ENCODE results near the gene KIFC3.
A peak's percentile ranks its signal among the peaks of the same experiment; 100 is the strongest.
"Not testable (repeated sequence)": the region's sequence is repeated elsewhere in the genome, so short reads cannot be mapped to it uniquely, and the experiment has no call there.

Gene KIFC3

GRCh38 chr16:57825298-57826044 is 23.2 kb upstream of the KIFC3 start:
- DNase-seq = no peak

DNA sequence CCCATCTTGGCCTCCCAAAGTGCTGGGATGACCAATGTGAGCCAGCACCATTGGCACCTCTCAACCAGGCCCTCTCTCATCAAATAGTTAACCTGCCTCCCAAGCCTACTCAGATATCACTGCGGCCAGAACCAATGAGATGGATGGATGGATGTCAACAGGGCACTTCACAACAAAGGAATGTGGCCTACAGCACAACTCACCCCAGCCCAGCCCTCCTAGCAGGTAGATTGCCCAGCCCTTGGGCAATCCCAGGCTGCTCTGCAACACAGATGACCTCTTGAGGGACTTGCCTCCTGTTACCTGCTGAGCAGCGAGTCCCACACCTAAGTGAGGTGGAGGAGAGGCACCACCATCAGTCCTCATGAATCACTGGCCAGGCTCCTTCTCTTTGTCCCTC is 22.6 kb upstream of the KIFC3 start:
- DNase-seq = peak; percentile 32

- DNase-seq = no peak
These were observed 21.5 kb upstream of the KIFC3 start for GRCh38 chr16:57823836-57824235.

- DNase-seq = no peak
These were observed 20.6 kb upstream of the KIFC3 start for GRCh38 chr16:57822856-57823255.

DNA sequence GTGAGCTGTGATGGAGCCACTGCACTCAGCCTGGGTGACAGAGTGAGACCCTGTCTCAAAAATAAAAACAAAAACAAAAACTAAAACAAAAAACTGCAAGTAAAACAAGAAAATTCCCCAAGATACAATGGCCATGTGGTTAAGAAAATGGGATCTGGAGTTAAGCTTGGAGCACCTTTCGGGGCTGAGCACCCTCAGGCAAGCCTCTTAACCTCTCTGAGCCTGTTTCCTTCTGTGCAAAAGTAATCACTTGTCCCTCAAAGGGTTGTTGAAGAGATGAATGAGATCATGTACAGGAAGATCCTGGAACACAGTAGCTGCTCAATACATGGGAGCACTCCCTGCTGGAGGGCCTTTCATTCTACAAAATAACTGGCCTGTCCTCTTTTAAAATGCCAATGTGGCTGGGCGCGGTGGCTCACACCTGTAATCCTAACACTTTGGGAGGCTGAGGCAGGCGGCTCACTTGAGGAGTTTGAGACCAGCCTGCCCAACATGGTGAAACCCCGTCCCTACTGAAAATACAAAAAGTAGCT is 19.8 kb upstream of the KIFC3 start:
- DNase-seq = no peak

DNA sequence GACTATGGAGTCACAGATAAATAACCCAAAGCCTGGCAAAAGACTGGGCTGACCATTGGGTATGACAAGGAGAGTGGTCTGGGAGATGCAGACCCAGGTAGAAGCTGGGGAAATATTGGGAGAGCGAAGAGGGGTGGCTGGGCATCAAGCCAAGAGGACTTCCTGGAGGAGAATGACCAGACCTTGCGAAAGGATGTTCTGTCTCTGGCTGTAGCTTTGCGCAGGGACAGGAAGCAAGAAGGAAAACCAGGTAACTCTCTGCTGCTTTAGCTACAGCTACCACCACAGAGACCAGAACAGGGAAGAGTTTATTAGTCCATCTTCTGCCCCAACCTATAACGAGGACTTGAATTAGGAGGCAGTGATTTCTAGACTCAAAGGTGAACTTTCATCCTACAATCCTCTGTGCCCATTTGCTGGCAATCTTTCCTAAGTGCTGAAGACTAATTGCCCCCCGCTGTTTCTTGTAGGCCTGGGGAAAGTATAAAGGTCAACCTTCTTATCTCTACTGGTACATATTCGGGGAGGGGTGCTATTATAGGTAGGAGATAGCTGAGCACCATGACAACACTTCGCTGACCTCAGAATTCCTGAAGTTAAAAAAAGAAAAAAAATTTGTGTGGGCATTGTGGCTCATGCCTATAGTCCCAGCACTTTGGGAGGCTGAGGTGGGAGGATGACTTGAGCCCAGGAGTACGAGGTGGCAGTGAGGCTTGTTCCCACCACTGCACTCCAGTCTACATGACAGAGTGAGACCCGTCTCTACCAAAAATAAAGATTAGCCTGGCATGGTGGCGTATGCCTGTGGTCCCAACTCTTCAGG is 19.1 kb upstream of the KIFC3 start:
- no peak for DNase-seq

- DNase-seq = peak; percentile 86
These were observed 16.2 kb upstream of the KIFC3 start for GRCh38 chr16:57818377-57819064.

DNA sequence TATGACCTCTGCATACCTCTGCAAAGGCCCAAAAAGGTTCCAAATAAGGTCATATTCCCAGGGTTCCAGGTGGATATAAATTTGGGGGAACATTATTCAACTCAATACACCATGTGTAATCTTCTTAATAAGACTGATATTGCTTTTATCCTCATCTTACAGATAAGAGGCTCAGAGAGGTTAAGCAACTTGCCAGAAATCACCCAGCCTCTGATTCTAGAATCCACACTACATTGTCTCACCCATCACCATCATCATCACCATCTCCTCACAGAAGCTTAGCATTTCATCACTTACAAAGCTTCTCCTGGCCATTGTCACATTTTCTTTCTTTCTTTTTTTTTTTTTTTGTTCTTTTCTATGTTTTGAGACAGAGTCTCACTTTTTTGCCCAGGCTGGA is 15.4 kb upstream of the KIFC3 start:
- DNase-seq = no peak

- DNase-seq = peak; percentile 46
These were observed 13.9 kb upstream of the KIFC3 start for GRCh38 chr16:57815987-57816745.

- DNase-seq = no peak
These were observed 12.6 kb upstream of the KIFC3 start for GRCh38 chr16:57814896-57815295.

DNA sequence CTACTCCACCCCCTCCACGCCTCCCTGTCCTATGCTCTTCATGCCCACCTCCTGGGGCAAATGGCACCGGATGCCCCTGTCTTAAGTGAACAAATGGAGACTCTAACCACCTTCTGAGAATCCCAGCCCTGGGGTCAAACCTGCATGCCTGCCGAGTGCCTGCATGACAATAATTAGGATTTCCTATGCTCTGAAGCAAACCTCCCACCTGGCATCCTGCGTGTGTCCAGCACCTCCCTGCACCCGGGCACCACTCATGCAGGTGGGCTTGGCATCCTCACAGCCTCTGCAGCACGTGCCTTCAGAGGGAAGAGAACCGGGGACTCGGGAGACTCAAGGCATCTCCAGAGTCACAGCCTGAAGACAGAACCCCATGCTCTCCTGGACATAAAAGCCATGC is 11.2 kb upstream of the KIFC3 start:
- no peak for DNase-seq

GRCh38 chr16:57811340-57811739 is 9.0 kb upstream of the KIFC3 start:
- DNase-seq = not testable (repeated sequence)

GRCh38 chr16:57810197-57811031 is 8.1 kb upstream of the KIFC3 start:
- peak; percentile 58 for DNase-seq

DNA sequence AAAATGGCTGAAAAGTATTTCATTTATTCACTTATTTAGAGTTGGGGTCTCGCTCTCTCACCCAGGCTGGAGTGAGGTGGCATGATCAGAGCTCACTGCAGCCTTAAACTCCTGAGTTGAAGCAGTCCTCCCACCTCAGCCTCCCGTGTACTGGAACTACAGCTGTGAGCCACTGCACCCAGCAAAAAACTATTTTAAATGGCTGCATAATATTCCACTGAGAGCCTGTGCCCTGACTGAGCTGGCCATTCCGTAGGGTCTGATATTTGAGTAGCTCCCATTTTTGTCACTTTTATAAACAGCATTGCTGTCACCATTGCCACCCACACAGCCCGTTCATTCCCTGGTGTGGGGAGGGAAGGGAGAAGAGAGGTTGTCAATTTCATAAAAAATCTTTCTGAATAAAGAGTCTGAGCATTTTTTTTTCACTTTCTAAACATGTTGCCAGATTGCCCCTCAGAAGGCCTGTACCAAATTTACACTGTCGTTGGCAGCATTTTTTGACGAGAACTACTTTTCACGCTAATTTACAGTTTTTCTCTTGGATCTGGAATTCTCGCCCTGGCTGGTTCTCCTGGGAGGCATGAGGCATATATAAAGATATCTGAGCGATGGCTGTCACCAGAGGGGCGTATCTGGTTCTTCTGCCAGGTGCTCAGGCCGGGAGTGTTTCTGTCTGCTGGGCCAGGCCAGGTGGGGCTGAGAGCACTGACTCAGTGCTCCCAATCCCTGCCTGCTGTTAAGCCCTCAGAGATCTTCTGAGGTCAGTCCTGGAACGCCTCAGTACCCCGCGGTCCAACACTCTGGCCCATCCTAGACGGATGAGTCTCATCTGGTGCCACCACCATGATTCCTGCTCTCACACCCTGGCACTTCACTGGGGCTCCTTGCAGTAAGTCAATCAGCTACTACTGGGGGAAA is 7.2 kb upstream of the KIFC3 start:
- DNase-seq = no peak

DNA sequence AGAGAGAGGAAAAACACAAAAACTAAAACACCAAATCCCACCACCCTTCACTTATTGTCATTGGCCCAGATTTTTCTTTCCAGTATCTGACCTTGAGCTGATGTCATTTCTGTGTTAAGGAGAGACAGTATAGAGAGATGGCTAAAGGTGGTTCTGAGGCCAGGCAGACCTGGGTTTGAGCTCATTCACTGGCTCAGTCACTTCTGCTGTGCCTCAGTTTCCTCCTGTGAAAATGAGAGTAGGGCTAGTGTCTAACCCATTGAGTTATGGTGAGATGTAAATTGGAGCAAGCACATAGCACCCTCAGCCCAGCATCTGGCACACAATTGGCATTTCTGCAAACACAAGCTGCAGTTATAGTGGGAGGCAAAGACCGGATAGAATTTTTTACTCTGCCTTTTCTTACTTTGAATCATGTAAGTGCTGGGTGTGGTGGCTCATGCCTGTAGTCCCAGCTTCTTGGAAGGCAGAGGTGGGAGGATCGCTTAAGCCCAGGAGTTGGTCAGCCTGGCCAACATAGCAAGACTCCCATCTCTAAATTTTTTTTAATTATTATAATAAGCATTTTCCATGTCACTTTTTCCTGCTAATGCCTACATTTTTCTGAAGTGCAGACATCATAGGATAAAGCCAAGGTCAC is 6.4 kb upstream of the KIFC3 start:
- no peak for DNase-seq

DNA sequence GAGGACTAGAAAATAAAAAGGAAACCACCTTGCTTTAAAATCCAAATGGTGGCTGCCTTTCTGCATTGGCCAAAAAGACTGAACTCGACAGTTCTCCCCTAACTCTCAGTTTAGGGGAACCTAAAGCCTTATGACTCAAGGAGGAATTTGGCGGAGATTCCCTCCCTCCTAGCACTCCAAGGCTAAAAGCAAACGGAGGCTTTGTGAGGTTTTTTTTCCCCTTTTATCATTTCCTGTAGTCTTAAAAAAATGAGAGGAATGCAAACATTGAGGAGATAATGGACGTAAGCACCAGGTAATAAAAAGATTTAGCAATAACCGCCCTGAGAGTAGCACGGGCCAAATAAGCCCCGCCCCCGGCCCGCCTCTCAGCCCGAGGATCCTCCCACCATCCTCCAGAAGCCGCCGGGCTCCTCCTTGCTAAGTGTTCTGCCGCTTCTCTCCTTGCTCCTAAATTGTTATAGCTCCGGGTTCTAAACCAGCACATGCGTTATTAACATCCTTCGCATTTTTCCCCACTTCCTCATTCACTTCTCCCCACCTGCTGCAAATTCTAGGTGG is 5.8 kb upstream of the KIFC3 start:
- DNase-seq = peak; percentile 78

DNA sequence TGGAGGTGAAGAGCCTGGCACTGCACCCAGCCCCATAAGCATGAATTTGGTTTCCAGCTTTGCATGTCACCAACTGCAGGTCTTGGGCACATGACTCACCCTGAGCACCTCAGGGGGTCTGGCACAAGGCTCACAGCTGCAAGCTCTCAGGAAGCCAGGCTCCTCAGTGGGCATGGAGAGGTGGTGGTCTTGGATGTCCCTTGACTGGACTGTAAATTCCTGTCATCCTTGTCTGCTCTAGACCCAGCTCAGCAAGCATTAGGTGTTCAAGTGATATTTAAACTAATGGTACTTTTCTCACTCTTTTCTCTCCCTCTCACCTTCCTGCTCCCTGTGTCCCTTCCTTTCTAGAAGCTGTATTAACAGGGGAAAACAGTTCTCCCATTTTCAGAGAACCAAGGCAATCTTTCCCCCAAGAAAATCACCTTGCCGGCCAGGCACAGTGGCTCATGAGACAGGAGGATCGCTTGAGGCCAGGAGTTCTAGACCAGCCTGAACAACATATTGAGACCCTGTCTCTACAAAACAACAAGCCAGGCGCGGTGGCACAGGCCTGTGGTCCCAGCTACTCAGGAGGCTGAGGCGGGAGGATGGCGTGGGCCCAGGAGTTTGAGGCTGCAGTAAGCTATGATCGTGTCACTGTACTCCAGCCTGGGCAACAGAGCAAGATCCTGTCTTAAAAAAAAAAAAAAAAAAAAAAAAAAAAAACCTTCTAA is 5.1 kb upstream of the KIFC3 start:
- DNase-seq = no peak

DNA sequence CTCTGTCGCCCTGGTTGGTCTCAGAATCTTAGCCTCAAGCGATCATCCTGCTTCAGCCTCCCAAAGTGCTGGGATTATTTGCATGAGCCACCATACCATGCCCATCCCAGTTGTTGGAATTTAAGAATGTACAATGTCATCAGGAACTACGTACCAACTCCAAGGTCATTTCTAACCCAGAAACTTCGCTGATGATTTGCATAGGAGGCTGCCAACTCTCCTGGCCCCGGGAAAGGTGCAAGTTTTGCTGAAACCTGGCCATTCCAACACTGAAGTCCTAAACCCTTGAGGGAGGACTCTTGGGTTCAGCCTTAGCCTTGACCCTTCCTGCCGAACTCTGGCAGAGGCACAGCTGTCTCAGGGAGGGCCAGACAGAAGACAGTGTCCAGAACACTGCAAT is 2.9 kb upstream of the KIFC3 start:
- no peak for DNase-seq
